NCI-H1694 (cell line): ENCODE measurements around the gene GALNT1.

Experiments used
- DNase-seq: peaks from one replicate; lab custom pipeline; 2025; lab: John Stamatoyannopoulos, UW

The GALNT1 gene

DNA sequence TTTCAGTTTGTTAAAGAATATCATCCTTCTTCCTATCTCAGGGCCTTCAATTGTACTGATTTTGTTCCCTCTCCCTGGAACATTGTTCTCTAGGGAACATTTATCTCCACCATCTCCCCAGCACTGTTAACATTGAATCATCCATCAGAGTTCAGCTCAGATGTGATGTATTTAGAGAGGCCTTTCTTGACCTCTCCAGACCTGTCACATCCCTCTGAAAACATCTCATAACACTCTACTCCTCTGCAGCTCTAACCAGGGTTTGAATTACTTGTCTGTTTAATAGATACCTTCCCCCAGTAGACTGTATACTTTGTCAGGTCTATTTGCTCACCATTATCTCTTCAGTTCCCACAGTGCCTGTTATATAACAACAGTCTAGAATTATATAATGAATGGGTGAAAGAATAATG lies 98.6 kb downstream of the GALNT1 start:
- no peak for DNase-seq

DNA sequence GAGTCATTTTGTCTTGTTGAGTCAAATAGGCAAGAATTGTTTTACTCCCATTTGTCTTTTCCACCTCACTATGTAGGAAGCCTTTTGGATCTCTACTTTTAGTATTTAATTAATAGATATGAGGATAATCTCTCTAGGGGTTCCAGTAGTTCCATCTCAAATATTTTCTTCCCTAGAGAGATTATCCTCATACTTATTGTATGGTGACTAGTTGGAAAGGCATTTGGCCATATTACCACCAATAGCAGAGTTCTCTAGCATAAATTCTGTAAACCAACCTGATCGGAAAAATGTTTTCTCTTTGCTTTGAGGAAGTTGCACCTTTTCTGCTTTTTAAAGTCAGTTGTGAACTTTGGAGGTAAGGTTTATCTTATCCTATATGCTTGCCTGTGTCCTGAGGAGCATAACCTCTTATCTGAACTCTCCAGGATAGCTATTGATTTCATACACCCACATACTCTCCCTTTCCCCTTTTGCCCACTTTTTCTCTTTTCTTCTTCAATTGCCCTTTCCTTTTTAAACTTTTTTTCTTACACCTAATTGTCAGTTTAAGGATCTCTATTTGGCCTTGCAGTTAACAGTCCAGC lies 100.8 kb downstream of the GALNT1 start:
- DNase-seq, result no peak

DNA sequence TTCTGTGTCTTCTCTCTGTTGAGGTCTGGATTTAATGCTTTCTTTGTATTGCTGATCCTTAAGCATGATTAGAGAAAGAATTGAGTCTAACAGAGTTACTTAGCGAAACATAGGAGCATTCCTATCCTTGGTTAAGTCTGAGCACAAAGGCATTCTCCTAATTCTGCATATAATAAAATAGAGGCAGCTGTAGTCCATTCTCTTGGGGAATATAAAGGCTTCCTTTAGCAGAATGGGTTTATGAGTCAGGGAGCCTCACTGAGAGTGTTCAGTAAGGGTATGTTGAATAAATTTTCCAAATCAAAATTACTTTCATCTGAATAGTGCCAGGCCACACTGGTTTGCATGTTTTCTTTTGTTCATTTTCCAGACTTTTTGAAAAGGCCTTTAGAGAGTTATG lies 101.5 kb downstream of the GALNT1 start:
- no peak for DNase-seq

DNA sequence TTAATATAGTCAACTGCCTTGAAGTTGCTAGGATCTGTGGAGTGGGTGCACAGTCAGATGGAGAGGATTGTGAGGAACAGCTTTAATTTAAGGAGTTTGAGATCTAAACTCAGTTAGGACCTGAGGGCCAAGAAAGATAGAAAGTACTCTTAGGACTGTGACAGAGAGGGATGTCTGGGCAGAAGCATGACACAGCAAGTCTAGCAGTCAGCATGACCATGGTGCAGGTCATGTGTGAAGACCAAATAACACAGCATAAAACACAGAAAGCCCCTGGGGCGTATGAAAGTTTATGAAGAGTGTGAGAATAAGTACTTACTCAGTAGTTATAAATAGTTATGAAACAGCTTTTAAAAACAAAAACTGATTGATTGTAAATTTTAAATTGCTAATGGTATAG lies 107.2 kb downstream of the GALNT1 start:
- DNase-seq, result no peak

DNA sequence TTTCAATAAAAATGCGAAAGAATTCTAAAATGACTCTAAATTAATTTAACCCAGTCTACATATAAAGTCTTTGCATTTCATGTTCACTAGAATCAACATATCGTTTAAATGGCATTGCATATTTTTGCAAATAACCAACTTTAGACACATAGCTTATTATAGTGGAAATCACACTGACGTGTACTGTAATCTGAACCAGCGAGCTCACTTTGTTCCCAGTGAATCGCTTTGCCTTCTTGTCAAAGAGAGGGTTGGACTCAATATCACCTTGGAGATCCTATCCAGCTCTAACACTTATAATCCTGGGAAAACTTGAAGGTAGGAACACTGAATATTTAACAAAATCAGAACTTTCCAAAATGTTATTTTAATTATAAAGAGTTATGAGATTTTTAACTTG lies 108.2 kb downstream of the GALNT1 start:
- no peak for DNase-seq

DNA sequence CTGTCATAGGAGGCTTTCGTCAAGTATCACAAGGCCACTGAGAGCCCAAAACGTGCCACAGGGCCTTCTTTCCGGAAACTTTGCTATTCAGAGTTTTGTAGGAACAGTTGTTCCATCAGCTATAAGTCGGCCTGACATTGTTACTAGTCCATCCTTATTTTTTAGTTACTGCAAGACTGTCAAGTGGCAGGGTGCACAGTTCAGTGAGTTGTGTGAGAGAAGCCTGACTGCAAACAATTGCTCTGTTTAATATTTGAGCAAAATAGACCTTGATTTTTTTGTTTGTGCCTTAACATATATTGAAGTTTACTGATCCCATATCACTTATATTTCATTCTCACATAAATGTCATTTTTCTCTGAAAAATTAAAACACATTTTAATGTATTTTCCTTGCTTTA lies 110.1 kb downstream of the GALNT1 start:
- no peak for DNase-seq

DNA sequence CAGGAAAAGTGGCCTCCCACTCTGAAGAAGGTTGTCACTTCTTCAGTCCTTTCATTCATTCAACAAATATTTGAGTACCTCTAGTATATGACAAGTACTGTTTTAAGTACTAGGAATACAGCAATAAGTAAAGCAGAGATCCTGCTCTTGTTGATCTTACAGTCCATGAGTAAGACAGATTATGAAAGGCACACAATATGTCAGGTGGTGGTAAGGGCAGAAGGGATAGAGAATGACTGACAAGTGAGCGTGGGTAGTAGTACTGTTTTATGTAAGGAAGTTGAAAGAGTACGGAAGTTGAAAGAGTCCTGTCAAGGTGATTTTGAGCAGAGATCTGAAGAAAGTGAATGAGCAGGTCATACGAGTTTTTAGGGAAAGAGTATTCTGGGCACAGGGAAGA lies 111.3 kb downstream of the GALNT1 start:
- DNase-seq, result no peak

DNA sequence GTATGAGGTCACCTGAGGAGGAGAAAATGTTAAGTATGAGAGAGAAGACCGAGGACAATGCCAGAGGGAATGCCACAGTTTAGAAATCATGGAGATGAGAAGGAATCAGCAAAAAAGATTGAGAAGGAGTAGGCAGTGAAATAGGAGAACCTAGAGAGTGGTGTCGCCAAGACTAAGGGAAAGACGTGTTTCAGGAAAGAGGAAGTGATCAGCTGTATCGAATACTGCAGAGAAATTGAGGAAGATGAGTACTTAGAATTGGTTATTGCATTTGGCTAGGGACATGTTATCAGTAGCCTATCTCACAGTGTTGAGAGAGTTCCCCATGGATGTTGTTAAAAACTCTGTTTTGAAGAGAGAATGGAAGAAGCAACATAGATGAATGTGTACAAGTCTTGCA lies 112.3 kb downstream of the GALNT1 start:
- DNase-seq, result no peak

DNA sequence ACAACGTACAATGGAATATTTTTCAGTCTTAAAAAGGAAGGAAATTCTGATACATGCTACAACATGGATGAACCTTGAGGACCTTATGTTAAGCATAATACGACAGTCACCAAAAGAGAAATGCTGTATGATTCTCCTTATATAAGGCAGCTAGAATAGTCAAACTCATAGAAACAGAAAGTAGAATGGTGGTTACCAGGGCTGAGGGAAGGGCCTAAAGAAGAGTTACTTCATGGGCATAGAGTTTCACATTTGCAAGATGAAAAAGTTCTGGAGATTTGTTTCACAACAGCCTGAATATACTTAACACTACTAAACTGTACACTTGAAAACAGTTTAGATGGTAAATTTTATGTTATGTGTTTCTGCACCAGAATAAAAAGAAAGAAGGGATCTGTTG lies 113.3 kb downstream of the GALNT1 start:
- no peak for DNase-seq

DNA sequence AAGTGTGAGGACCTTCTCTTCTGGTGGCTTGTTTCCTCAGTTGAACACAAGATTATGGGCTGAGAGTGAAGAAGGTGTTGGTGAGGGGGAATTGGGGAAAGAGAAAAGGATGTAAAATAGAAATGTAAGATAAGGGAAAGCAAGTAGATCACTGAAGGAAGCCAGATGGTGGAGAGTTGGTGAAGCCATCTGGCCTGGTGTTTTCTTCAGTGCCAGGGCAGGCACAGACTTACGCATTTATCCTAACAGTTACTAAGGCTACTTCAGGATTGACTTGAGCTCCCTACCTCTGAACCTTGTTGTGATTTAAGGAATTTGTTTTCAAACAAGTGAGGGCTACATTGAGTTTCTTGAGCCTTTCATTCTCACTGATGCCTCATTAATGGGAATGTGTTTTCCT lies 113.8 kb downstream of the GALNT1 start:
- peak; percentile 17 for DNase-seq

DNA sequence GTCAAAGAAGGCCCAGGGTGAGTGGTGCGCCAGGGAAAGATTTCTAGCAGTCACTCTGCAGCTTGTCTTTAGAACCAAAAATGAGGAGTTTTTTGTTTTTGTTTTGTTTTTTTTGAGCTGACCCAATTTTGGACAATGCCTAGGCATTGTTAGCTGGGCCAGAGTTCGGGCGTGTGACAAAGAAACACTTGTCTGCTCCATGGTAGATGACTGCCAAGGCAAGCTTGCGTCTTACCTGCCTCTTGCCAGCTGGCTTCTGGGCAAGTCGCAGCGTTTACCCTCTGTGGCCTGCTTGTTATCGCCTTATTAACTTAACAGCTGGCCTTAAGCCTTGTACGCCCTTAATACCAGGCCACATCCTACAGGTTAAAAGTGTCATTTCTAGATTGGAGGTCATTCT lies 114.3 kb downstream of the GALNT1 start:
- no peak for DNase-seq

DNA sequence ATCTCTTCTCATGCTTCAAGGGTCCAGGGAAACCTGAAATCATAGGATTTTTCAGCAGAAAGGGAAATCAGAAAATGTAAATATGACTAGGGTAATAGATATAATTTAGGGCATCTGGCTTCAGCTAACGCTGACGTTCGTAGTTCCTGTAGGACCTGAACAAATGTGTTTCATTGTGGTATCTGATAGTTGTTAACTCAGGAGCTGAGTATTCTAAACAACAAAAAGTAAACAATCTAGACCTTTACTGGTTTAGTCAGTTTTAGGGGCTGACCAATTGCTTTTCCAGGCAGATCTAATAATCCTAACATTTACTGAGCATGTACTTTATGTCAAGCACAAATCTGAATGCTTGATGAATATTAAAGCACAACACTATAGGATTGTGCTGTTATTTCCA lies 114.8 kb downstream of the GALNT1 start:
- DNase-seq, result no peak

DNA sequence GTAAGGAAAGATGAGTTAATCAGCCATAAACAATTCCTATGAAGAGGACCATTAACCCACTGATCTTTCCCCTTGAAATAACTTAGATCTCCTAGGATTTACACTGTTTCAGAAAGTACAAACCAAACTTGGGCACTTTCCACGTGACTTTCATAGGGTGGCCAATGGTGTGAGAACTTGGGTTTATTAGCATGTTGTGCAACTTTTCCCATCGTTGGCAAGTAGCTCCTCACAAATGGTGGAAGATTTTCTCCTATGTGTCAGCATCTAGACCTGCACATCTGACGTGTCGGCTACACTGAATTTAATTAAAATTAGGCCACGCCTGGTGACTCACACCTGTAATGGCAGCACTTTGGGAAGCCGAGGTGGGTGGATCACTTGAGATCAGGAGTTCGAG lies 116.3 kb downstream of the GALNT1 start:
- DNase-seq, result no peak

DNA sequence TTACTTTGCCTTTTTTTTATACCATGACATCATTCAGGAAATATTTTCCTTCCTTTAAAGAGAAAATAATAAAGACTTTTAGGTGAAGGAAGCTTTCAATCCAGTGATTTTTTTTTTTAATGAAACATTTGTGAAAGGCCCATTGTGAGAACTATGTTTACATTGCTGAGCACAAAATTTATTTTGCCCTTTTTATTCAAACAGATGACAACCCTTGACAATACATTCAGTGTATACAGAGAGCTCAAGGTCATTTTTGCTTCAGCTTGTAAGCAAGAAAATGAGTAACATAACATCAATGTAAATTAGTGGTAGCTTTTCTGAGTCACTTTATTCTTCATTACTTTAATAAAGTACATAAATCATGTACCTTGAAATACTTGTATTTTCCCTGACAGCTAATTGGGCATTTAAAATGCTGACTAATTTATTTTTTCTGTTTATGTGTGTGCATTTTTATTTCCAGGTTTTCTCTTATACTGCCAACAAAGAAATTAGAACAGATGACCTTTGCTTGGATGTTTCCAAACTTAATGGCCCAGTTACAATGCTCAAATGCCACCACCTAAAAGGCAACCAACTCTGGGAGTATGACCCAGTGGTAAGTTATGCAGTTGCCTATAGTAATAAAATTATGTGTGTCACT lies 121.6 kb downstream of the GALNT1 start:
- no peak for DNase-seq

DNA sequence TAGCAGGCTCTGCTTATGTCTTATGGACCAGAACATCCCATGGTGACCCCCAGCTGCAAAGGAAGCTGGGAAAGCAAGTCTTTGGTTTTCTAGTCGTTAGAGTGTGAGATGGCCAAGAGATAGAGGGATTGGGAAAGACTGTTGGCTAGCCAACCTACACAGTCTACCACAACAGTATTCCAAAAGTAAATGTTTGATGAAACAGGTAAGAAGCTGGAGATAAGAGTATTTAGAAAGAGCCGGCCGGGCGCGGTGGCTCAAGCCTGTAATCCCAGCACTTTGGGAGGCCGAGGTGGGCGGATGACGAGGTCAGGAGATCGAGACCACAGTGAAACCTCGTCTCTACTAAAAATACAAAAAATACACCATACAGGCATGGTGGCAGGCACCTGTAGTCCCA lies 124.4 kb downstream of the GALNT1 start:
- DNase-seq, result no peak

DNA sequence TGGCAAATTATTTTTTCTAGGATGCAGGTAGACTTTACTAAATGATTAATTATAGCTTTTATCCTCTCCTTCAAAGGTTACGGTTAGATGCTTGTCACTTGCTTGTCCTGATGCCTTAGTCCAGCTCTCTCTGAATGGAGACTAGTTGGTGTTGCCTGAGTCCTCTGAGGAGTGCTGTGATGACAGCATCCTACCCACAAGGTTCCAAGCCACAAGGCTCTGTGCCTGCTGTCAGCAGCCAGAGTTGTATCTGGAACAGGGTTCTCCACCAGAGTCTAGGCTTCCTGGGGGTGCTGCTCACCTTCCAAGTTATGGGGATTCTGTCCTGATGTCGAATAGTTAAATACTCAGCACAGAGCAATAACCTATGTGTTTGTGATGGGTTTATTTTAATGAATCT lies 125.7 kb downstream of the GALNT1 start:
- DNase-seq, result no peak

DNA sequence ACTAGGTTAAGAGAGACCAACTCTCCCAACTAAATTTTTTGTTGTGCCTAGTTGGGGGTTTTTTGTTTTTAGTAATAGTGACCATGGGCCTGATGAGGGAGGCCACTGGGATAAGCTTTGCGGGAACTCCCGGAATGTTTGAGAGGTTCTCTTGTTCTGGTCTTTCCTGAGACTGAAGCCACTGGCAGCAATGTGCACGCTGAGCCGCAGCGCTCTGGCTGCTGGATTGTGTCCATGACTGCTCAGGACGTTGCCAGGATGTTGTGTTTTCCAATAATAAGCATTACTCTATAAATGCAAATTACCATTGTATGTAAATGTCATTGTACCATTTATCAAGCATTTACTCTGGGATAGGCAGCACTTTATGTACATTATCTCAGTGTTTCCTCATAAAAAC lies 126.1 kb downstream of the GALNT1 start:
- no peak for DNase-seq

DNA sequence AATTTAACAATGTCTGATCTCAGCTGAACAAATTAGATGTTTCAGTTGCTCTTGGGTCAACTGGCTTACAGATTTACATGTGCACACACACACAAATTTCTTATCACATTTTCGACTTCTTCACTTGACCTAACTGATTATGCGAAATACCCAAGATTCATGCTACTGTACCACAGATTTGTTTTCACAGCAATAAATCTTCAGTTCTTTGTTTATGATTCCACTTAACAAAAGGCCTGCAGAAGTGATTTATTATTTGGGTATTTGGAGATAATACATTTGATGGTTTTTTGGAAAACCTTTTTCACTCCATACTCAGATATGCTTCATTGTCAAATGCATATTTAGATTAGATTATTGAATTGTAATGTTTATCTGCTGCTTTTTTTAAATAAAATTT lies 129.0 kb downstream of the GALNT1 start:
- no peak for DNase-seq

DNA sequence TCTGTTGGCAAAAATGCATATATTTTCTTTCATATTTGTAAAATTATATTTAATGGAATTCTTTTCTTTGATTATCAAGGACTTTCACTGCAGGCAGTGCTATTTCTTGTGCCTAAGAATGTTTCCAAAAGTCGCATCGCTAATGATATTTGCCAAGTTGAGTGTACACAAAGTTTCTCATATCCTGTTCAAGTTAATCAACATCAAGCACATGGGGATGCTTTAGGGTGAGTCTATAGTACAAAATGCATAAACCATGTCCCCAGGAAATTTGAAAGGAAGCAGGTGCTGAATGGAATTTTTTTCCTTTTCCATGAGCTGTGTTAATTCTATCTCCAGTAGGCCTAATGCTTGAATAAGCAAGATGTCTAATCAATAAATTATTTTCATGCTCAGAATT lies 129.7 kb downstream of the GALNT1 start:
- DNase-seq, result no peak

DNA sequence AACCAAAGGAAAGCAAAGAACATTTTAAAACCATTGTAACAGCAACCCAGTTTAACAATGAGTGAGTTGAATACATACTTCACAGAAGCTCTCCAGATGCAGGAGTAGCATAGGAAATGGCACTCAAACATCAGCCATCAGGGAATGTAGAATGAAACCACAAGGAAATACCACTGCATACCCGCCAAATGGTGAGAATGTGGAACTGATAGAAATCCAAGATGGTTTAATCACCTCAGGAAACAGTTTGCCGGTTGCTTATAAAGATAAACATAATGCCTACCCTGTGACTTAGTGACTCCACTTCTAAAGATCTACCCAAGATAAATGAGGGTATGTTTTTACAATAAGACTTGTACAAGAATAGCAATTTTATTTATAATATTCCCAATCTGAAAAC lies 132.0 kb downstream of the GALNT1 start:
- no peak for DNase-seq

DNA sequence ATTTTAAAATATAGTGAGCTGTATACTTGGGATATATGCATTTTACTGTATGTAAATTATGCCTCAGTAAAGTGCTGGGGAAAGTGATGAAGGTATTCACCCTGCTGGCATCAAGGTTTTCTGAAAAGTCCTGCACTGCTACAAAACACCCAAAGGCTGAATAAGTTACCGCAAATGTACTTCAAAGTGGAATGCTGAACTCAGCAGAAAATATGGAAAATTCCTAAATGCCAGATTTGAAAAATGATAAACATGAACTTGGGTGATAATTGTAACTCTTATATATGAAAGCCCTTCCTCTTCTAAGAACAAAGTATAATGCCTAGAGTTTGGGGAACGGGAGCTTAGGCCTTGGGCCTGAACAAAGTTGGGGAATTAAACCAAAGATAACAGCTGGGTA lies 133.0 kb downstream of the GALNT1 start:
- no peak for DNase-seq

DNA sequence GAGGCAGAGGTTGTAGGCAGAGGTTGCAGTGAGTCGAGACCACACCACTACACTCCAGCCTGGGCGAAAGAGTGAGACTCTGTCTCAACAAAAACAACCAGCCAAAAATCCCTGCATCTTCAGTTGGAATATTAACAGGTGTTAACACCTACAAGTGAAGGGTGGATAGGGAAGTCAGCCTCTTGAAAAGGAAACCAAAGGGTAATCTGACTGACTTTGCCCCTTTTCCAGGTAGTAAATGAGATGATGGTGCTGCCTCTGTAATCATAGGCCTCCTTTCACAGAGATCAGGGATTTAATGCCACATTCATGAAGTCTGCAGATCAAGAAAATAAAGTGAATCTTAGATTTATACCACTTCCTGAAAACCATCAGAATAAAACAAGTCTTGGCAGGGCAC lies 133.6 kb downstream of the GALNT1 start:
- no peak for DNase-seq

DNA sequence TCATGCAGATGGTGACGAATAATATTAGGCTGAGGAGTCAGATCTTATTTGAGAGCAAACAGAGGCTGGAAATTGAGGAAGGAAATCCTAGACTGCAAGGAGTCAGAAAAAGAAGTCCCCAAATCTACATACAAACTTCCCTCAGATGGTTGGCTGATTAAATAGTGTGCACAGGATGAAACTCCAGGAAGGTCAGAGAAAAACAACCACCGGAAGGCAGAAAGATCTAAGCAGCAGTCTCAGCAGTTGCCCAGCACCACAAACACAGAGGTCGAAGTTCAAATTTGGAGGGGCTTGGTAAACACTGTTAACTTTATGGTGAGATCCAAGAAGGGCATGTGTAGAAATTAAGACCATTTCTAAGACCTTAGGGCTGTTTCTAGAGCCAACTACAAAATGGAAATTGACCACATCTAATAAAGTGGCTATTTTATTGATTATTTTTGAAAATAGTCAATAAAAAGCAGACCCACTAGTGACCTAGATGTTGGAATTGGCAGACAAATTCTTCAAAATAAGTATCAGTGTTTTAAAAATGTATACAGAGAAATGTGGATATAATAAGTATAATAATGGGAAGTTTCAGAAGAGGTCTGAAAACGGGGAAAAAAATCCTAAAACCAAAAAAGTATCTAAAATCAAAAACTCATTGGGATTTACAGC lies 134.8 kb downstream of the GALNT1 start:
- no peak for DNase-seq

DNA sequence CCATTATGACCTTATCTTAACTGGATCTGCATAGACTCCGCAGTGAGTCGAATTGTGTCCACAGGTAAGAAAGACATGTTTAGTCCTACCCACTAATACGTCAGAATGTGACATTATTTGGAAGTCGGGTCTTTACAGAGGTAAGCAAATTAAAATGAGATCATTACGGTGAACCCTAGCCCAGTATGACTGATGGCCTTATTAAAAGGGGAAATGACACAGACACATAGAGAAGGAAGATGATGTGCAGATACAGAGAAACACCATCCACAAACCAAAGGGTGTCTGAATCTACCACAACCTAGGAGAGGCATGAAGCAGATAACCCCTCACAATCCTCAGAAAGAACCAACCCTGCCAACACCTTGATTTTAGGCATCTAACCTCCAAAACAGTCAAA lies 135.6 kb downstream of the GALNT1 start:
- no peak for DNase-seq
